ENCODE measurements around the gene GPR107. TPM values are rescaled to one million over a fixed set of nuclear protein-coding genes. Genes with fewer than 3 reads are reported as not detected.

Gene GPR107
- total RNA-seq, 1 experiment from 2014 or later: 20.0 TPM

DNA sequence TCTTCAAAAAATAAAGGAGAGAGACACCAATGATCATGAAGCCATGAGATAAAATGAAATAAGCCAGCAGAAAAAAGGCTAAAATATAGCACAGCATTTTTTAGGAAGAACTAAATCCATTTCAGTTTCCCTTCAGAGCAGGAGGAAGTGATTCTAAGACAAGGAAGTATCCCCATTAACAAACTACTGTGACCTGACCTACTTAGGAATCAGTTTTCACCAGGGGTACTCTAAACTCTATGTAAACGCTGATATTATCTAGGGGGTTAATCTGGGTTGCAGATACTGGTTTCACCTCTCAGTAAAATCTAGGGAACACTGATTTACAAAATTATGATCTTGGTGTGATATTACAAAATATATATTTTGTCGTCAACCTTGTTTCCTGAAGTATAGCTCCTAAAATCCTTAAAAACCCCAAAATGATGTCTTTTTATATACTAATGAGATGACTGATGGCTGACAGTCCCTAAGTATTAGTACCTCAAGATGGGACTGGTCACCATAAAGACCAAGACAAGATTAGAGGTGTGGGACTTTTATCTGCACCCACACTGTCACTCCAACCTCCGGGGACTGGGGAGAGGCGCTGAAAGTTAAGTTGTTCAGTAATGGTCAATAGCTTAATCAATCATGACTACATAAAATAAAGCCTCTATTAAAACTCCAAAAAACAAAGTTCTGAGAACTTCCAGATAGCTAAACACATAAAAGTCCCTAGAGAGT, 7.8 kb upstream of the GPR107 start:
- in situ Hi-C loops (cut with HindIII; ENCODE audit: low pct_unique_long_range_greater_than_20kb, low sequenced_read_pairs): no loop called here
- DNase-seq (ENCODE audit: low read depth): no peak

DNA sequence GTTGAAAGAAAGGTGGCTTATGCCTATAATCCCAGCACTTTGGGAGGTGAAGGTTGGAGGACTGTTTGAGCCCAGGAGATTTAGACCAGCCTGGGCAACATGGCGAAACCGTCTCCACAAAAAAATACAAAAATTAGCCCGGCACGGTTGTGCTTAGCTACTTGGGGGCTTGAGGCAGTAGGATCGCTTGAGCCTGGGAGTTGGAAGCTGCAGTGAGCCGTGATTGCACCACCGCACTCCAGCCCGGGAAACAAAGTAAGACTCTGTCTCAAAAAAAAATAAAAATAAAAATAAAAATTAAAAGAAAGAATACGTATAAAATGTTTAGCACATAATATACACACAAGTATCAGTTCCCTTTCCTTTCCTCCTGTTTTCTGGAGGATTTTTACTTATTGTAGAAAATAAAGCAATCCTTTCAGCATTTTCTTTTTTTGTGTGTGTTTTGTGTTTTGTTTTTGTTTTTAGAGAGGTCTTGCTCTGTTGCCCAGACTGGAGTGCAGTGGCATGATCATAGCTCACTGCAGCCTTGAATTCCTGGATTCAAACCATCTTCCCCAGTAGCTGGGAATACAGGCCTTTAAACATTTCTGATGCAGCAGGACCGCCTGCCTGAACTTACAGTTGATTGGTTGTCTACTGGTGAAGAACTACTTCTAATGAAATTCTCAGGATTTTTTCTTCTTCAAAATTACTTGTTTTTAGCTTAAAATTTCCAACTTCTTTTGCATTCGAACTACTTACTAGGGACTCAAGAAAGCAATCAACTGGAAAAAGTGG, 4.1 kb upstream of the GPR107 start:
- DNase-seq (ENCODE audit: low read depth): no peak
- in situ Hi-C loops (cut with HindIII; ENCODE audit: low pct_unique_long_range_greater_than_20kb, low sequenced_read_pairs): no loop called here

DNA sequence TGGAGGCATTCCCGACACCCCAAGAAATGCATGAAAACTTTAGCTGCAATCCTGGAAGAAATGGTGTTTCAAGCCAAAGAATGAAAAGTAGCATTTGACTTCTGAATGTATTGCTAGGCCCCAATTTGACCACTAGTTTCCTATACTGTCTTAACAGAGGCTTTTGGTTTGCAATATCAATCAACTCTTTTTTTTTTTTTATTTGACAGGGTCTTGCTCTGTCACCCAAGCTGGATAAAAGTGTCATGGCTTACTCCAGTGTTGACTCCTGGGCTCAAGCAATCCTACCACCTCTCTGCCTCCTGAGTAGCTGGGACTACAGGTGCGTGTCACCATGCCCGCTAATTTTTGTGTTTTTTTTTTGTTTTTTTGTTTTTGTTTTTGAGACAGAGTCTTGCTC, 3.2 kb upstream of the GPR107 start:
- in situ Hi-C loops (cut with HindIII; ENCODE audit: low pct_unique_long_range_greater_than_20kb, low sequenced_read_pairs): no loop called here

GRCh38 chr9:130051855-130052254, 1.9 kb upstream of the GPR107 start:
- in situ Hi-C loops (cut with HindIII; ENCODE audit: low pct_unique_long_range_greater_than_20kb, low sequenced_read_pairs): no loop called here
- no peak for DNase-seq (ENCODE audit: low read depth)

More for the DNA sequence above, 3.2 kb upstream of the GPR107 start:
- DNase-seq (ENCODE audit: low read depth): no peak

DNA sequence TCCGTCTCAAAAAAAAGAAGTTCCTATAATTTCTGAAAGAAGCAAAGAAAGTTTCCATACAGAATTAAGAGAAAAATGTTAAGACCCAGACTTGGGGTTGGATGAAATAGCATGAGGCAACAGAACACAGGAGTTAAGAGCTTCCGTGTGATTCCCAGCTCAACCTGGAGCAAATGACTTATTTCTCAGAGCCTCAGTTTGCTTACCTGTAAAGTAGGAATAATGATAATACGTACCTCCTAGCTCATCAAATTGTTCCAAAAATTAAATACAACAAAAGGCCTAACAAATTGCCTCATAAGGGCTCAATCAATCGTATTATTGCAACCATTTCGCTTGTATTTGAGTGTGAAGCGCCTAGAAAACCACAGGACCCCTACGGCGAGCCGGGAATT, 600 bp upstream of the GPR107 start:
- DNase-seq (ENCODE audit: low read depth): no peak
- in situ Hi-C loops (cut with HindIII; ENCODE audit: low pct_unique_long_range_greater_than_20kb, low sequenced_read_pairs): no loop called here

DNA sequence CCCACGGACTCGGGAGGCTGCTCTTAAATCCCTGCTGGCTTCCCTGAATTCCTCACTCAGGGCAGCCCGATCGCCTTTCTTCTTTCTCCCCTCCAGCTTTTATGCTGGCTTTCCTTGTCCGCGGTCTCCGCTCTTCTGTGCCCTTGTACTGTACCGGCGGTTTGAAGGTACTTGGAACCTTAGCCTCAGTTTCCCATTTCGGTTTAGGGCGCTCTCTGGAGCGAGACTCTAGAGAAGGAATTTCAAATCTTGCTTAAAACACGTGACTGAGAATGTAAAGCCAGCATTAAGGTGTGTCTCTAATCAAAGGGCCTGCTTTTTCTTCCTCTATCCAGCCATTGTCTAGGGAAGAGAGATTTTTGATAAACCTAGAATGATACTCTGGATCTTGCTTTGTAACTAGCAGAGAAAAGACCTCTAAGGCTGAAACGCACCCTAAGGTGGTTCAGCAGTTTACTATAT, 650 bp downstream of the GPR107 start:
- in situ Hi-C loops (cut with HindIII; ENCODE audit: low pct_unique_long_range_greater_than_20kb, low sequenced_read_pairs): no loop called here
- DNase-seq (ENCODE audit: low read depth): peak; percentile 32

DNA sequence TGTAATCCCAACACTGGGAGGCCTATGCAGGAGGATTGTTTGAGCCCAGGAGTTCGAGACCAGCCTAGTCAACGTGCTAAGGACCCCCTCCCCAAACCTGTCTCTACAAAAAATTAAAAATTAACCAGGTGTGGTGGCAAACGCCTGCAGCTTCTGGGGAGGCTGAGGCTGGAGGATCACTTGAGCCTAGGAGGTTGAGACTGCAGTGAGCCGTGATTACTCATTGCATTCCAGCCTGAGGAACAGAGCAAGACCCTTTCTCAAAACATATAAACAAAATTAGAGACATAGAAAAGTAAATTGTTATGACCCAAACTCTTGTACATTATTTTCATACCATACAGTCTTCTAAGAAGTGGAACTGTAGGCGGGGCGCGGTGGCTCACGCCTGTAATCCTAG, 1.1 kb downstream of the GPR107 start:
- no peak for DNase-seq (ENCODE audit: low read depth)
- in situ Hi-C loops (cut with HindIII; ENCODE audit: low pct_unique_long_range_greater_than_20kb, low sequenced_read_pairs): no loop called here

GRCh38 chr9:130058154-130058553, 4.4 kb downstream of the GPR107 start:
- in situ Hi-C loops (cut with HindIII; ENCODE audit: low pct_unique_long_range_greater_than_20kb, low sequenced_read_pairs): no loop called here
- DNase-seq (ENCODE audit: low read depth): peak; percentile 14

GRCh38 chr9:130058887-130059286, 5.2 kb downstream of the GPR107 start:
- DNase-seq (ENCODE audit: low read depth): peak; percentile 60
- in situ Hi-C loops (cut with HindIII; ENCODE audit: low pct_unique_long_range_greater_than_20kb, low sequenced_read_pairs): no loop called here

DNA sequence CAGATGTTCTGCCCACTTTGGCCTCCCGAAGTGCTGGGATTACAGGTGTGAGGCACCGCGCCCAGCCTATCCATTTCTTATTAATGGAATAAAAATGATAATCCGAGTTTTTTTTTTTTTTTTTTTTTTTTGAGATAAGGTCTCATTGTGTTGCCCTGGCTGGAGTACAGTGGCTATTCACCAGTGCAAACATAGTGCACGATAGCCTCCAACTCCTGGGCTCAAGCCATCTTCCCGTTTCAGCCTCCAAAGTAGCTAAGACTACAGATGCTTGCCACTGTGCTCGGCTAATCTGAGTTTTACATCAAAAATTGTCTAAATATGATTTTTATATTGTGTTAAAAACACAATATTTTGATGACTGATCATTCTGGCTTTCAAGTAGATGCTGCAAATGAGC, 6.6 kb downstream of the GPR107 start:
- in situ Hi-C loops (cut with HindIII; ENCODE audit: low pct_unique_long_range_greater_than_20kb, low sequenced_read_pairs): no loop called here
- DNase-seq (ENCODE audit: low read depth): no peak

DNA sequence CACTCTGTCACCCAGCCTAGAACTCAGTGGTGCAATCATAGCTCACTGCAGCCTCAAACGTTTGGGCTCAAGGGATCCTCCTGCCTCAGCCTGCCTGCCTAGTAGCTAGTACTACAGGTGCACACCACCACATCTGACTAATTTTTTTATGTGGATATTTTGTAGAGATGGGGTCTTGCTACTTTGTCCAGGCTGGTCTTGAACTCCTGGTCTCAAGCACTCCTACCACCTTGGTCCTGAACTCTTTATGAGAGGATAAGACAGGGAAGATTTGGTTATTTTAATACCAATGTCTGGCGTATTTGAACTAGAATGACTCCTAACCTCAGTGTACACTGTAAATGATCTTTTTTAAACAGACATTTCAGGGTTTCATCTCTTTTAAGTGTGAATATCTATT, 9.0 kb downstream of the GPR107 start:
- in situ Hi-C loops (cut with HindIII; ENCODE audit: low pct_unique_long_range_greater_than_20kb, low sequenced_read_pairs): no loop called here
- DNase-seq (ENCODE audit: low read depth): no peak

DNA sequence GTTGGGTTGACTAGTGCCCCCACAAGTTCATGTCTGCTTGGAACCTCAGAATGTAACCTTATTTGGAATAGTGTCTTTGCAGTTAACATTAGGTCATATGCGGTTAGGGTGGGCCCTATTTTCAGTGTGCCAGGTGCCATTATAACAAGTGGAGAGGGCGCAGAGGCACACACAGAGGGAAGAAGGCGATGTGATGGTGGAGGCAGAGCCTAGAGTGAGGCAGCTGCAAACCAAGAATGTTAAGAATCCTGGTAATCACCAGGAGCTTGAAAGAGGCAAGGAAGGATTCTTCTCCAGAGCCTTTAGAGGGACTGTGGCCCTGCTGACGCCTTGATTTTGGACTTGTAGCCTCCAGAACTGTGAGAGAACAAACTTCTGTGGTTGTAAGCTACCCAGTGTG, 10.9 kb downstream of the GPR107 start:
- in situ Hi-C loops (cut with HindIII; ENCODE audit: low pct_unique_long_range_greater_than_20kb, low sequenced_read_pairs): no loop called here
- DNase-seq (ENCODE audit: low read depth): no peak

GRCh38 chr9:130069048-130069447, 15.3 kb downstream of the GPR107 start:
- in situ Hi-C loops (cut with HindIII; ENCODE audit: low pct_unique_long_range_greater_than_20kb, low sequenced_read_pairs): no loop called here
- DNase-seq (ENCODE audit: low read depth): no peak

GRCh38 chr9:130072515-130073235, 19.0 kb downstream of the GPR107 start:
- peak; percentile 22 for DNase-seq (ENCODE audit: low read depth)
- in situ Hi-C loops (cut with HindIII; ENCODE audit: low pct_unique_long_range_greater_than_20kb, low sequenced_read_pairs): no loop called here

- in situ Hi-C loops (cut with HindIII; ENCODE audit: low pct_unique_long_range_greater_than_20kb, low sequenced_read_pairs): no loop called here
- peak; percentile 51 for DNase-seq (ENCODE audit: low read depth)
Observed at GRCh38 chr9:130073373-130073772, 19.7 kb downstream of the GPR107 start.

- peak; percentile 14 for DNase-seq (ENCODE audit: low read depth)
- in situ Hi-C loops (cut with HindIII; ENCODE audit: low pct_unique_long_range_greater_than_20kb, low sequenced_read_pairs): no loop called here
Observed at GRCh38 chr9:130078547-130078946, 24.8 kb downstream of the GPR107 start.

DNA sequence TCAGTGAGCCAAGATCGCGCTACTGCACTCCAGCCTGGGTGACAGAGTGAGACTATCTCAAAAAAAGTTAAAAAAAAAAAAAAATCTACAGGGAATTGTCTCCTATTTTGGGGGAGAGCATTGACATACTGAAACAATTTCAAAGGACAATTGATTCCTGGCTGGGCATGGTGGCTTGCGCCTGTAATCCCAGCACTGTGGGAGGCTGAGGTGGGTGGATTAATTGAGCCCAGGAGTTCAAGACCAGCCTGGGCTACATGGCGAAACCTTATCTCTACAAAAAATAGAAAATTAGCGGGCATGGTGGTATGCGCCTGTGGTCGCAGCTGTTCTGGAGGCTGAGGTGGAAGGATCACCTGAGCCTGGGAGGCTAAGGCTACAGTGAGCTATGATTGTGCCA, 30.6 kb downstream of the GPR107 start:
- in situ Hi-C loops (cut with HindIII; ENCODE audit: low pct_unique_long_range_greater_than_20kb, low sequenced_read_pairs): no loop called here
- no peak for DNase-seq (ENCODE audit: low read depth)

GRCh38 chr9:130088051-130088450, 34.3 kb downstream of the GPR107 start:
- DNase-seq (ENCODE audit: low read depth): no peak
- in situ Hi-C loops (cut with HindIII; ENCODE audit: low pct_unique_long_range_greater_than_20kb, low sequenced_read_pairs): no loop called here

DNA sequence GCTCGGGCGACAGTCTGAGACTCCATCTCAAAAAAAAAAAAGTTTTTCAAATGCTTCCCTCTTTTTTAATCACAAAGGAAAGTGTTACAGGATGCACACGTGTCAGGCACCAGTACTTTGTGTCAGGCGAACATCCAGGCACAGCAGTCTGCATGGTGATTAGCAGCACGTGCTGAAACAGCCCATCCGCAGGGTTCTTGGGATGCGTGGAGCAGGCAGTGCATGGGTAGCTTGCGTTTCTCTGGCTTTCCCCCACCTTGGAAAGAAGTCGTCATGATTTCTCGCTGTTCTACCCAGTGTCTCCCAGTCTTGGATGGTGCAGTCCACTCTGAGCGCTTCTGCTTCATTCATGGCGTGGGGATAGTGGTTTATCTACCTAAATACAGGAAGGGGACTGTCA, 35.4 kb downstream of the GPR107 start:
- in situ Hi-C loops (cut with HindIII; ENCODE audit: low pct_unique_long_range_greater_than_20kb, low sequenced_read_pairs): no loop called here
- no peak for DNase-seq (ENCODE audit: low read depth)
